K562 (cell line): ENCODE data around the gene FGGY. TPM values are rescaled to one million over a fixed set of nuclear protein-coding genes. Genes with fewer than 3 reads are reported as not detected.

ENCODE experiments used
- ATAC-seq: fragments of 200-7000 bp; cut with Tn5 transposase; 3 replicates; pipeline ENCODE4 v1.9.1; 2020; ENCODE audit warnings: moderate library complexity
- BruUV-seq: library from RNA; stranded (reverse); fragments of 400-500 nt; replicated peaks from 2 replicates; lab custom pipeline; 2021; lab: Mats Ljungman, UMichigan
- CTCF ChIA-PET: fragments of 300-600 bp; formaldehyde crosslinking; extraction: SDS; loops from one replicate; lab custom pipeline; 2021; ENCODE audit warnings: low intra/inter-chr PET ratio; lab: Yijun Ruan, JAX
- POLR2A ChIA-PET: fragments of 300-600, 350-650 bp; sonication (Branson Sonifier 250); formaldehyde crosslinking; extraction: SDS; loops from one replicate; lab custom pipeline; 2021; ENCODE audit warnings: antibody characterized with exemption, inconsistent platforms; lab: Yijun Ruan, JAX
- DNase-seq, 4 experiments: peaks; one replicate each; pipeline versions ENCODE4 v3.0.0 to v3.0.0-alpha.2; 2011 to 2018; ENCODE audit warnings: low spot score in 3 of 4, mixed read lengths in 3 of 4; ENCODE audit errors: extremely low read depth in 1 of 4
- FAIRE-seq: peaks from 2 replicates; lab custom pipeline; 2011; peaks lifted over from hg19 to GRCh38; lab: Jason Lieb, UNC
- H2AFZ ChIP-seq: 2 replicates; pipeline ENCODE4 v1.6.0; 2011; ENCODE audit warnings: low read depth, low read length, control low read depth, inconsistent platforms
- H3K27ac ChIP-seq: fragments of 200-600 bp; 3 replicates; pipeline ENCODE4 v1.8.0; 2011; ENCODE audit warnings: low read depth, mild to moderate bottlenecking, control low read depth, inconsistent platforms, low read length, moderate library complexity, mixed read lengths; ENCODE audit errors: extremely low read depth
- H3K27me3 ChIP-seq, 2 experiments: fragments of 300-600 bp in 1 of 2; 2 replicates in 1 of 2; 3 replicates in 1 of 2; pipeline versions ENCODE4 v1.6.0 to v1.8.0; 2011; ENCODE audit warnings: inconsistent platforms in 2 of 2, low read length in 2 of 2, mild to moderate bottlenecking in 1 of 2, mixed read lengths in 1 of 2, moderate library complexity in 1 of 2; ENCODE audit not compliant: control insufficient read depth in 2 of 2, insufficient read depth in 2 of 2
- H3K36me3 ChIP-seq: fragments of 300-600 bp; 3 replicates; pipeline ENCODE4 v1.8.0; 2011; ENCODE audit warnings: mild to moderate bottlenecking, low read length, inconsistent platforms; ENCODE audit not compliant: control insufficient read depth, insufficient read depth
- H3K4me1 ChIP-seq, 2 experiments: fragments of 200-600 bp in 1 of 2; replicated peaks in 1 of 2; 2 replicates in 1 of 2; 3 replicates in 1 of 2; pipeline versions ENCODE4 v1.5.1 to v1.8.0; 2011; ENCODE audit warnings: inconsistent platforms in 2 of 2, low read length in 2 of 2, mild to moderate bottlenecking in 1 of 2, mixed read lengths in 1 of 2, moderate library complexity in 1 of 2; ENCODE audit not compliant: control insufficient read depth in 2 of 2, insufficient read depth in 2 of 2
- H3K4me2 ChIP-seq: 2 replicates; pipeline ENCODE4 v1.6.1; 2011; ENCODE audit warnings: low read length, control low read depth, inconsistent platforms, mixed read lengths; ENCODE audit not compliant: insufficient read depth
- H3K4me3 ChIP-seq: fragments of 200-600 bp; sonication (generic), shearing (Covaris generic); 2 replicates; pipeline ENCODE4 v1.5.1; 2016; ENCODE audit warnings: control low read depth, inconsistent platforms
- H3K79me2 ChIP-seq: fragments of 200-600 bp; 3 replicates; pipeline ENCODE4 v1.8.0; 2011; ENCODE audit warnings: low read length, inconsistent platforms; ENCODE audit not compliant: control insufficient read depth, insufficient read depth
- H3K9ac ChIP-seq, 2 experiments: 2 replicates each; pipeline versions ENCODE4 v1.6.0 to v1.6.1; 2011; ENCODE audit warnings: low read depth in 2 of 2, low read length in 2 of 2, control low read depth in 1 of 2, inconsistent platforms in 1 of 2, mild to moderate bottlenecking in 1 of 2, mixed read lengths in 1 of 2; ENCODE audit not compliant: insufficient read depth in 1 of 2
- H3K9me1 ChIP-seq: one replicate; pipeline ENCODE4 v1.6.0; 2011; ENCODE audit warnings: inconsistent platforms, mild to moderate bottlenecking, low read length, moderate library complexity; ENCODE audit not compliant: control insufficient read depth, insufficient read depth
- H3K9me3 ChIP-seq: replicated peaks from 2 replicates; pipeline ENCODE4 v1.5.1; 2011; ENCODE audit warnings: low read depth, low read length, inconsistent platforms; ENCODE audit not compliant: control insufficient read depth, insufficient read depth
- H4K20me1 ChIP-seq: replicated peaks from 2 replicates; pipeline ENCODE4 v1.6.1; 2011; ENCODE audit warnings: low read length, inconsistent platforms, mixed read lengths; ENCODE audit not compliant: control insufficient read depth, insufficient read depth
- ARID2 ChIP-seq: fragments of 450-650 bp; IDR thresholded peaks from 2 replicates; pipeline ENCODE4 v1.6.1; 2017; ENCODE audit warnings: antibody characterized with exemption, mild to moderate bottlenecking
- SAFB2 ChIP-seq: fragments of 200-400 bp; formaldehyde crosslinking; IDR thresholded peaks from 2 replicates; pipeline ENCODE4 v1.6.1; 2018; ENCODE audit warnings: borderline replicate concordance, low read length, low read depth, moderate library complexity; ENCODE audit not compliant: severe bottlenecking
- SRSF3 ChIP-seq: fragments of 200-400 bp; formaldehyde crosslinking; IDR thresholded peaks from 2 replicates; pipeline ENCODE4 v1.6.1; 2016; ENCODE audit warnings: mild to moderate bottlenecking, low read length, moderate library complexity; ENCODE audit not compliant: insufficient read depth
- ZNF316 ChIP-seq: fragments of 450-650 bp; IDR thresholded peaks from 2 replicates; pipeline ENCODE4 v1.6.1; 2016
- WGBS: fragments of 100-300 bp; shearing (Covaris generic); methylation state at CpG from one replicate; pipeline ENCODE4 v1.1.6; 2016; ENCODE audit warnings: low coverage, mixed read lengths; ENCODE audit not compliant: insufficient coverage; ENCODE audit errors: missing lambda C conversion rate; 5-methylcytosine and 5-hydroxymethylcytosine counted together
- in situ Hi-C: fragments of 300-500 bp; cut with MboI; formaldehyde crosslinking; loops from 4 replicates; pipeline ENCODE4 v1.15.0; 2018; ENCODE audit warnings: inconsistent platforms, mixed read lengths
- intact Hi-C: fragments of 100-400 bp; cut with micrococcal nuclease; formaldehyde crosslinking; loops from 2 replicates; pipeline ENCODE4 v1.14.2; 2022
- polyA plus RNA-seq, 8 experiments: library from polyadenylated mRNA; depleted of rRNA in 4 of 8; stranded (reverse) in 5 of 8; unstranded in 3 of 8; fragments of >200 nt; fragmentation: Nextera tagmentation in 2 of 8; fragmentation: Illumina TruSeq in 1 of 8; extraction: Ambion mirVana in 2 of 8; extraction: Trizol in 1 of 8; gene quantifications; 2 replicates each; pipeline versions ENCODE4 v1.2.1 to v1.2.3, GENCODE V29; 2011 to 2014; ENCODE audit warnings: inconsistent platforms in 1 of 8, missing spikeins in 1 of 8
- total RNA-seq, 7 experiments: library from RNA; depleted of rRNA in 6 of 7; stranded (reverse); fragments of >200 nt in 6 of 7; fragmentation: Illumina TruSeq in 2 of 7; extraction: Trizol in 2 of 7; gene quantifications; 2 replicates each; pipeline versions ENCODE4 v1.2.1 to v1.2.3, GENCODE V29; 2011 to 2021; ENCODE audit warnings: low replicate concordance in 1 of 7
- TF ChIP-seq, protein P1 (sequence below): fragments of 450-650 bp; IDR thresholded peaks from 2 replicates; pipeline ENCODE4 v1.6.1; 2014; ENCODE audit warnings: low read depth, mild to moderate bottlenecking, moderate library complexity, borderline replicate concordance
- TF ChIP-seq, protein P2 (sequence below): sonication (generic); formaldehyde crosslinking; IDR thresholded peaks from 2 replicates; pipeline ENCODE4 v1.8.1; 2023; ENCODE audit warnings: mild to moderate bottlenecking, missing genetic modification reagents

Gene FGGY
- total and polyA plus RNA-seq, 9 of the 15 experiments (the other 6 are each of a cell fraction or from before 2014, with no cell fraction given), result 9.7 to 19.2 (median 12.6) TPM

DNA sequence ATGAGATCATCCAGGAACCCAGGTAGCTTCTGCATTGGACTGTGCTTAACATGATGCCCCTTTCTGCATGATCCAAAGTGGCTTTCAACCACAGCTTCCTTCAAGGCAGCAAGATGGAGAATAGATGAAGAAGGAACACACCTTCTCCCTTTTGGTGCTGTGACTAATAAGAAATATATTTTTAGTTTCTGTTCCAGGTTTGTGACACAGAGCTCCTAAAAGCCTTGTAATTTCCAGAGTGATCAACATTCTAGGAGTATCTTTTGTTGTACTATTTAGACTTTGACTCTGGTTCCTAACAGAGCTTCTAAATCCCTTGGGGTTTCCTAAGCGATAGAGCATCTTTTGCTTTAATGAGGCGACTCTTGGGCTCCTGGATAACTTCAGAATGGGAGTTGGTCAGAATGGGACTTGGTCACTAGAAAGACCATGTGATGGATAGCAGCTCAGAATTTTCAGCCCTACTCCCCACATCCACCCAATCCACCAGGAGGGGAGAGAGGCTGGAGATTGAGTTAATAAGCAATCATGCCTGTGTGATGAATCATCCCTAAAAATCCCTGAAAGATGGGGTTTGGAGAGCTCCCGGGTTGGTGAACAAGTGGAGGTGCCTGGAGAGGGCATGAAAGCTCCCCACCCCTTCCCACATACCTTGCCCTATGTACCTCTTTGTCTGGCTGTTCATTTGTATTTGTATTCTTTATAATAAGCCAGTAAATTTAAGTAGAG is 134.8 kb downstream of the FGGY start:
- no peaks in the 10 kb centered on the region for H4K20me1 ChIP-seq
- H3K36me3 ChIP-seq, result no peaks in the 10 kb centered on the region
- no peaks in the 10 kb centered on the region for H3K9me1 ChIP-seq
- H3K4me2 ChIP-seq, result no peak overlapping the region
- no peak overlapping the region for H3K4me3 ChIP-seq
- H3K4me1 ChIP-seq, result peaks cover 0 to 8% of the 10 kb centered on the region in 2 experiments; a peak in 2 of 5 replicates
- H2AFZ ChIP-seq, result no peak overlapping the region
- DNase-seq, result no peak
- no peak for FAIRE-seq
- ChIA-PET CTCF (no interaction called here), POLR2A (interaction anchor here (0.6 kb wide), 1 partner anchor 67 kb away, joined by 3 read pairs; no protein-coding TSS in a partner anchor)
- BruUV-seq, result no TSS peak
- no peak for TF ChIP-seq ARID2
- 19% methylated on average over 3 of the region's 3 CpGs for WGBS
- in situ Hi-C loops (no loop called here), intact Hi-C loops (no loop called here)
- no peaks in the 10 kb centered on the region for H3K27me3 ChIP-seq
- no peak for ATAC-seq
- no peak overlapping the region for H3K9ac ChIP-seq
- no peak overlapping the region for H3K27ac ChIP-seq
- no peaks in the 10 kb centered on the region for H3K79me2 ChIP-seq
- H3K9me3 ChIP-seq, result no peaks in the 10 kb centered on the region

DNA sequence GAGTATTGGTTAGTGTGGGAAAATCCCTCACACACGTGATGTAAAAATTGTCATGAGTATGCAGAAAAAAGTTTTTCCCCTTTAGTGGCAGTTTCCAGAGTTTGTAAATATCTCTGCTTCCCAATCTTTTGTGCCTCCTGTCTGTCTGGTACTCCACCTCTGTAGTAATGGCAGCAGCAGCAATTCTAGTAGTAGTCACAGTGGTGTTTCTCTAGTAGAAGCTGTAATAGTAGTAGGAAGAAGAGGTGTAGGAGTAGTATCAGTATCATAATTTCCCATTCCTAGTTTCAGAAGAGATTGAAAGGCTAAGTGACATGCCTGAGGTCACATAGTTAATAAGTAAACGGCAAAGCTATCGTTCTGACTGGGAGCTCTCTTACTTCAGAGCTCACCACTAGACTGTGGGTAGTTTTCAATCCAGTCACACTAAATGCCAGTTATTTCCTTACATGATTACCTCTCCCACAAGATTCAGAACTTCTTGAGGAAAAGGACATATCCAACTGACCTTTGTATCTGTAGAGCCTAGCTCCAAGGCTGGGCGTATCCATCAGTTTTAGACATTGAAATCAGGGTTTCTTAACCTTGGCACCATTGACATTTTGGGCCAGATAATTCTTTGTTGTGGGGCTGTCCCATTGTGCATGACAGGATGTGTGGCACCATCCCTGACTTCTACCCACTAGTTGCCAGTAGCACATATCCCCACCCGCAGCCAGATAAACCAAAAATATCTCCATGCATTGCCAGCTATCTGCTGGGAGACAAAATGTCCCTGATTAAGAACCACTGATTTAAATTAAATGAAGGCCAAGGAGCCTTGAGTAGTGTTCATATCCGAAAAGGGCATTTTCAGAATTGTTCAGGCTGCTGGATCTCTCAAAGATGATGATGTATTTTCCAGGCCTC is 135.9 kb downstream of the FGGY start:
- in situ Hi-C loops (no loop called here), intact Hi-C loops (no loop called here)
- BruUV-seq, result no TSS peak
- POLR2A ChIA-PET, result interaction anchor here (1.0 kb wide), 1 partner anchor 12 kb away, joined by 3 read pairs; no protein-coding TSS in a partner anchor
- FAIRE-seq (no peak), ATAC-seq (no peak), DNase-seq (no peak)
- no peaks in the 10 kb centered on the region for H3K27me3 ChIP-seq
- TF ChIP-seq, protein P1, sequence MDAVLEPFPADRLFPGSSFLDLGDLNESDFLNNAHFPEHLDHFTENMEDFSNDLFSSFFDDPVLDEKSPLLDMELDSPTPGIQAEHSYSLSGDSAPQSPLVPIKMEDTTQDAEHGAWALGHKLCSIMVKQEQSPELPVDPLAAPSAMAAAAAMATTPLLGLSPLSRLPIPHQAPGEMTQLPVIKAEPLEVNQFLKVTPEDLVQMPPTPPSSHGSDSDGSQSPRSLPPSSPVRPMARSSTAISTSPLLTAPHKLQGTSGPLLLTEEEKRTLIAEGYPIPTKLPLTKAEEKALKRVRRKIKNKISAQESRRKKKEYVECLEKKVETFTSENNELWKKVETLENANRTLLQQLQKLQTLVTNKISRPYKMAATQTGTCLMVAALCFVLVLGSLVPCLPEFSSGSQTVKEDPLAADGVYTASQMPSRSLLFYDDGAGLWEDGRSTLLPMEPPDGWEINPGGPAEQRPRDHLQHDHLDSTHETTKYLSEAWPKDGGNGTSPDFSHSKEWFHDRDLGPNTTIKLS, result no peak
- TF ChIP-seq, protein P2, sequence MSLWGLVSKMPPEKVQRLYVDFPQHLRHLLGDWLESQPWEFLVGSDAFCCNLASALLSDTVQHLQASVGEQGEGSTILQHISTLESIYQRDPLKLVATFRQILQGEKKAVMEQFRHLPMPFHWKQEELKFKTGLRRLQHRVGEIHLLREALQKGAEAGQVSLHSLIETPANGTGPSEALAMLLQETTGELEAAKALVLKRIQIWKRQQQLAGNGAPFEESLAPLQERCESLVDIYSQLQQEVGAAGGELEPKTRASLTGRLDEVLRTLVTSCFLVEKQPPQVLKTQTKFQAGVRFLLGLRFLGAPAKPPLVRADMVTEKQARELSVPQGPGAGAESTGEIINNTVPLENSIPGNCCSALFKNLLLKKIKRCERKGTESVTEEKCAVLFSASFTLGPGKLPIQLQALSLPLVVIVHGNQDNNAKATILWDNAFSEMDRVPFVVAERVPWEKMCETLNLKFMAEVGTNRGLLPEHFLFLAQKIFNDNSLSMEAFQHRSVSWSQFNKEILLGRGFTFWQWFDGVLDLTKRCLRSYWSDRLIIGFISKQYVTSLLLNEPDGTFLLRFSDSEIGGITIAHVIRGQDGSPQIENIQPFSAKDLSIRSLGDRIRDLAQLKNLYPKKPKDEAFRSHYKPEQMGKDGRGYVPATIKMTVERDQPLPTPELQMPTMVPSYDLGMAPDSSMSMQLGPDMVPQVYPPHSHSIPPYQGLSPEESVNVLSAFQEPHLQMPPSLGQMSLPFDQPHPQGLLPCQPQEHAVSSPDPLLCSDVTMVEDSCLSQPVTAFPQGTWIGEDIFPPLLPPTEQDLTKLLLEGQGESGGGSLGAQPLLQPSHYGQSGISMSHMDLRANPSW, result no peak
- TF ChIP-seq SAFB2, result no peak
- TF ChIP-seq SRSF3, result no peak
- TF ChIP-seq ZNF316, result peak; percentile 41
- no peak overlapping the region for H3K4me3 ChIP-seq
- CTCF ChIA-PET, result no interaction called here
- H3K79me2 ChIP-seq, result no peaks in the 10 kb centered on the region
- H3K27ac ChIP-seq, result no peak overlapping the region
- H3K36me3 ChIP-seq, result no peaks in the 10 kb centered on the region
- H3K4me2 ChIP-seq, result no peak overlapping the region
- no peaks in the 10 kb centered on the region for H3K9me1 ChIP-seq
- no peaks in the 10 kb centered on the region for H3K4me1 ChIP-seq
- no peak overlapping the region for H2AFZ ChIP-seq
- H4K20me1 ChIP-seq, result no peaks in the 10 kb centered on the region
- WGBS, result 18% methylated on average over 6 of the region's 6 CpGs
- H3K9me3 ChIP-seq, result no peaks in the 10 kb centered on the region
- no peak overlapping the region for H3K9ac ChIP-seq
